ENCODE data around the gene KLKB1.

Gene KLKB1

DNA sequence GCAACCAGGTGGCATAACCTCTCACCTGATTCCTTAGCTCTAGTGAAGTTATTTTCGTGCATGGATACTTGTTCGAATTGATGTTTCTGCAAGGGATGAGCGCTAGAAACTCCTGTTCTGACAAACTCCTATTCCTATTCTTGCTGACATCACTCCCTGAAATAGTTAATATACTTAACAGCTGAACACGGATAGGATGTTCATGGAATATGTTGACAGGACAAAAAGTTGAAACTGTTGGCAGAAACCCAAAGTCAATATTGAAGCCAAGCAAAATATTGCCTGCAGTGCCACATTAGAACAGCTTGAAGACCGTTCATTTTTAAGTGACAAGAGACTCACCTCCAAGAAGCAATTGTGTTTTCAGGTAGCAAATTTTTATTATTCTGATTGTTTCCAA is at the start of gene KLKB1:
TSS of gene KLKB1 (plus strand) at position 287 of the 400 bp plus-strand sequence. CDS start 689 bp downstream, outside the sequence.
- DNase-seq = no peak

DNA sequence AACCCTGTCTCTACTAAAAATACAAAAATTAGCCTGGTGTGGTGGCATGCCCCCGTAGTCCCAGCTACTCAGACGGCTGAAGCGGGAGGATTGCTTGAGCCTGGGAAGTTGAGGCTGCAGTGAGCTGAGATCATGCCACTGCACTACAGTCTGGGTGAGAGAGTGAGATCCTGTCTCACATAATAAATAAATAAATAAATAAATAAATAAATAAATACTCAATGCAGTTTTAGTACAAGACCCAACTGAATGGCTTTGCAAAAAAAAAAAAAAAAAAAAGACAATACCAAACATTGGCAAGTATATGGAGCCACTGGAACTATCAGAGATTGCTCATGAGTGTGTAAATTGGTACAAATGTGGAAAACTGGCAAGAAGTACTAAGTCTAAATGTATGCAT is 39.2 kb upstream of the KLKB1 start:
- no peak for DNase-seq

DNA sequence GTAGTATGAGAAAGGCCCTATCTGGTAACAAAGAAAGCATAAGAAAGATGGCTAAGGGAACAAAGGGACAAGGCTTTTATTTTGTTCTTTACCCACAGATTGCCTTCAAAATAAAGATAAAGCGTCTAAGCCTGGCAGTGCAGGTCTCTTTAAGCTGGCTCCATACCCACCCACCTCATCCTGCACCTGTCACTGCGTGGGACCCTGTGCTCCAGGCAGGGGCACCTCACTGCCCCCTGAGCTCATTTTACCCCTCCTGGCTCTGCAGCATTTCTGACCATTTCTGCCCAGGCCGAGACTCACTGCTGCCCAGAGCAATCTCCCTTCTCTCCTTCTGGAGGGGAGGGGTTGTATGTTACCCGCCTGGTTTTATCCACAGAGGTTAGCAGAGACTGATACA is 37.7 kb upstream of the KLKB1 start:
- no peak for DNase-seq

DNA sequence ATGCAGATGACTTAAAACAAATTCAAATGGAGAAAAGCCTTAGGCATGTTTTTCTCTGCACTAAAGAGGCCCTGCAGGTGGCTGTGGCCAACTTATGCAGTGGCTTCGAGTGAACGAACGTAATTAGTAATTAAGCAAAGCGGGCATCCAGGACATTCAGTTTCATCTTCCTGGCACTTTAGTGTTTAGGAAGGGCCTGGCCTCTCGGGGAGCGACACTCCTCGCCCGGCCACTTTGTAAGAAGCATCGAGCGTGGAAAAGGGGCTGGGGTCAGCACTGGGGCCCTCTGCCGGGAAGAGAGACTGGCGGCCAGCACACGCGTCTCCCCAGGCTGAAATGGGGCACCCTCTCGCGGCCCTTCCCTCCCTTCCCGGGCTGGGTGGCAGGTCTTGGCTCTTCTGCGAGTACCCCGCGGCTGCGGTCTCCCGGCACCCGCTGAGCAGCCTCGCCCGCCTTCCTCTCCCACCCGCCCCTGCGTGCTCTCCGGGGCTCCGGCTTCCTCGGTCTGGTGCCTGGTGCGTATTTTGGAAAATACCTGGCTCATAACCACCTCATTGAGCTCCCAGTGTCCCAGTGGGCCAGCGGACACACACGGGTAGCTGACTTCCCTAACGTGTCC is 36.6 kb upstream of the KLKB1 start:
- DNase-seq = peak; percentile 60

DNA sequence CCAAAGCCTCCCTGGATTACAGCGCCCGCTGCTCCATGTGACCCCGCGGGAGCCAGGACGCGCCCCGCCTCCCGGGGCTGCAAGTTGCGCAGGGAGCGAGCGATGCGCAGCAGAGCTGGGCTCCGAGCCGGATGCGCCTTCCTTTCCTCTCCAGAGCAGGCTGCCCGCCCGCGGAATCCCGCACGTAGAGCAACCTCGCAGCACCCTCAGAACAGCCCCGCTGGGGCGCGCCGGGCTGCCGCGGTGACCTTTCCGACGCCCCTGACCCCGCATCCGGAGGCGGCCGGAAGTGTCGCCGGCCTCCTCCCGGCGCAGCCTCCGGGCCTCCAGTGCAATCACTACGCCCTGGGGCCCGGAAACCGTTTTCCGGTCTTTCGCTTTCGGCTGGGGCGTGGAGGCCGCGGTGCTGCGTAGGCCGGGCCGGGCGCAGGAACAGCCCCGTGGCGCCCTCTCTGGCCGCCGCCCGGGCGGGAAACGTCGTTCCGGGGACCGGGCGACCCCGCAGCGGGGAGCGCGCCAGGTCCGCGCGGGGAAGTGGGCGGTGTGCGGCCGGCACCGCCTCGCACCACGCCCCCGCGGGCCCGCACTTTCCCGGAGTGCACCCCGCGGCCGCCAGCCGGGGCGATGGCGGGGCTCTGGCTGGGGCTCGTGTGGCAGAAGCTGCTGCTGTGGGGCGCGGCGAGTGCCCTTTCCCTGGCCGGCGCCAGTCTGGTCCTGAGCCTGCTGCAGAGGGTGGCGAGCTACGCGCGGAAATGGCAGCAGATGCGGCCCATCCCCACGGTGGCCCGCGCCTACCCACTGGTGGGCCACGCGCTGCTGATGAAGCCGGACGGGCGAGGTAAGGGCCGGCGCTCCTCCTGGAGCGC is 35.9 kb upstream of the KLKB1 start, which contains the start of gene CYP4V2:
TSS of gene CYP4V2 (plus strand) at position 368 of the 866 bp plus-strand sequence. CDS start at position 625, 257 bp downstream.
- peak; percentile 75 for DNase-seq

DNA sequence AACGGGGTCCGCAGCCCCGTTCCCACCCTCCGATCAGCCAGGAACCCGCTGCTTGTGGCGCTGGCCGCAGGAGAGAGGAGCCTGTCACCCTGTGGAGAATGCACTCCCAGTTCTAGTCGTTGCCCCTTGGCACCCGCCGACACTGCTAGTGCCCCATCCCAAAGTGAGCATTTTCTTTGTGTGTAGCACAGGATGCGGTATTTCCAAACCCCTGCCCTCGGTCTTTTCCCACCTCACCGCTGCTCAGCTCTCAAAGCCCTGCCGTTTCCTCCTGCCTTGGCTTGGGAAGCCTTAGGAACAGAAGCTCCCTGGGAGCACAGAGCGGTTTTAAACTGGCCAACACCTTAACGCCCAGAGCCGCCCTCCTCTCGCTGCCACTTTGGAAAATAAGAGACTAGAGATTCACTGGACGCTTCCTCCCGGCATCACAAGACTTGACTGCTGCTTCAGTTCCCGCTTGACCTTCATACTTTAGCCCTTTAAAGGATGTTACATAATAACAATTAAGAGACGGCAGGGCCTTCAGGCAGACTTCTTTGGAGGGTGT is 35.2 kb upstream of the KLKB1 start:
- peak; percentile 51 for DNase-seq

DNA sequence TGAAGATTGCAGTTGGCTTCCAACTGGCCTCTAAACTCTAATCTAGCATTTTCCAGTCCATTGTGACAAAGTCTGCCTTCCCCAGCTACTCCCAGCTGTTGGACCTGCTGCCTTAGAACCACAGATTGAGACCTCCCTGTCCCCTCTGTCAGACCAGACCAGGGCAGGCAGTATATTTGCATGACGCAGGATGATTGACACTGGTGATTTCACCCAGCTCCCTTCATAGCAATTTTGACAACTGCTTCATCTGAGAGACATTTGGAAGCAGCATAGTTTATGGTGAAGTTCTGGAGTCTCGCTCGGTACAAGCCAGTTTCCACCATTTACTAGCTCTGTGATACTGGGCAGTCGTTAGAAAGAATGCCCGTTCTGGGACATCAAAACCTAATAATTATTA is 33.5 kb upstream of the KLKB1 start:
- DNase-seq = no peak

DNA sequence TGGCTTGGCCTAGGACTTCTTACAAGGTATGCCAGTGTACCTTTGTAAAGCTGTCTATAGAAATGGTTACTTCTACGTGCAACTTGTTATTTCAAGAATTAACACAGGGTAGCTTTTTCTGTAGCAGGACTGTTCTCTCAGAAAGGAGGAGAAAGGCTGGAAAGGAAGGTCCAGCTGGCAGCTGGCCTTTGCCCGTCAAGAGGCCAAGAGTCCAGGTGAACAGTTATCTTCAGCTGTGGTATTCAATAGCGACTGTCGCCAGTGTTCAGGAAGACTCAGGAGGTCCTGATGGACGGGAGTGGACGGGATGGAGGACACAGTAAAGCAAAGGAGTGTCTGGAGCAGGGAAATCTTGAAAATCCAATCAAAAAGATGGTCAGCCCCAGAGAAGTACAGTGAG is 31.2 kb upstream of the KLKB1 start:
- no peak for DNase-seq

DNA sequence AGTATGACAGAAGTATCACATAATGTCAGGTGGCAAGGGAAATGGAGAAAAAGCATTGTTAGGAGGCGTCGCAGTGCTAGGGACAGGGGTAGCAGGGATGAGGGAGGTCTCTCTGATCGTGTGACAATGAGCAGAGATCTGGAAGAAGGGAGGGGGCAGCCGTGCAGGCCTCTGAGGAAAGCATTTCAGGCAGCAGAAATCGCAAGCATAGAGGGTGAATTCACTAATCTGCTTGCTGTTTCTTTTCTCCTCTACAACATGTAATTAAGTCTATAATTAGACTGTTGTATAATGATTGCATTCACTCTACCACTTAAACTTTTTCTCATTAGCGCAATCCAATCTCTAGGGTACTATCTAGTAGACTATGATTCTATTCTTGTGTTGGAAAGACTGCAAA is 26.8 kb upstream of the KLKB1 start:
- DNase-seq = no peak

DNA sequence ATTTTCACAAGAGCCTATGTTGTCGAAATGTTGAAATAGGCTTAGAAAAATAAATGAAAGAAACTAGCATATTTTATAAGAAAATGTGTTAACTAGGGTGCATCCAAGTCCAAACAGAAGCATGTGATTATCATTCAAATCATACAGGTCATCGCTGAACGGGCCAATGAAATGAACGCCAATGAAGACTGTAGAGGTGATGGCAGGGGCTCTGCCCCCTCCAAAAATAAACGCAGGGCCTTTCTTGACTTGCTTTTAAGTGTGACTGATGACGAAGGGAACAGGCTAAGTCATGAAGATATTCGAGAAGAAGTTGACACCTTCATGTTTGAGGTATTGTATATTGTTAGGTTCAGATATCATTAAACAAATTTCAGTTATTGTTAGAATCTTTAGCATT is 26.3 kb upstream of the KLKB1 start:
- DNase-seq = no peak

DNA sequence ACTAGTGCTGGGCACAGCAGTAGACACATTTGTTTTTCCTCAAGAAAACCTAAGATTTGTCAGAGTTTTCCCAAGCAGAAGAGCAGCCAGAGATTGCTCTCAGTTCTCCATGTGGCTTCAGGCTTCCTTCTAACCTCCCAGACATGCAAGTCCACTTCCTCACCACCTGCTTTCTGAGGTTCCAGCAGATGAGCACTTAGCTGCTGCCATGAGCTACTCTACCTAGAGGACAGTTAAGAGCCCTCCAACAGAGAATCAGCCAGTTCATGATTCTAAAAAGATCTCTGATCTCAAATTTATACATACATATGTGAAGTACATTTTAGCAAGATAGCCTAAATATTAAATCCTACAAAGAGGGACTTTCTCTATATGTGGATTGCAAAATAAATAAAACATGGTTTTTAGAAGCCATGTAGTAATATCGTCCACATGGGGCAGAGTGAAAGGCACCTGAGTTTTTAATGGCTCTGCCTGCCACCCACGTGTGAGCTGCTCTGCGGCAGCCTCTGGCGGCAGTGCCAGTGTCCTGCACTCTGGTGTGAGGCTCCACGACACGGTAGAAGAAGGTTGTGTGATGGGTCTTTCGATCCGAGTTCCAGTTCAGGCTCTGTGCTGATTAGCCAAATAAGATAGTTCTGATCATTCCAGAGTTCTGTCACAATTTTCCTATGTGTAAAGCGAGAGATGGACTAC is 25.6 kb upstream of the KLKB1 start:
- no peak for DNase-seq

DNA sequence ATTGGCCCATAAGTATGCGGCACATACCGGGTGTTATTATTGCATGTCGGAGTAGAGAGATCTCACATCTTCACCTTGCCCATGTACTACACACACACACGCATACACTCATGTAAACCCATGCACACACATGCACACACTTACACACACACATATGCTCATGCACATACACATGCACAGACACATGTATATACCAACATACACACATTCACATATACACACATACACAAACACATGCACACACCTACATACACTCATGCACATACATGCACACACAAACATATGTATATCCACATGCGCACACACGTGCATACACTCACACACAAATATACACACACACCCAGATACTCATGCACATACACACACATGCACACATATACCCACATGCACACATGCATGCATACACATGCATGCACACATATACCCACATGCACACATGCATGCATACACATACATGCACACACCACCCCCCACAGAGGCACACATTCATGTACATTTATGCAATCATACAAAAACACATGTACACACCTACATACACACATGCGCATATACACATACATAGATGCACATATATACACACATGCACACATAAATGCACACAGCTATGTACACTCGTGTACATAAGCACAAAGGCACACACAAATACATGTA is 24.7 kb upstream of the KLKB1 start:
- DNase-seq = no peak

DNA sequence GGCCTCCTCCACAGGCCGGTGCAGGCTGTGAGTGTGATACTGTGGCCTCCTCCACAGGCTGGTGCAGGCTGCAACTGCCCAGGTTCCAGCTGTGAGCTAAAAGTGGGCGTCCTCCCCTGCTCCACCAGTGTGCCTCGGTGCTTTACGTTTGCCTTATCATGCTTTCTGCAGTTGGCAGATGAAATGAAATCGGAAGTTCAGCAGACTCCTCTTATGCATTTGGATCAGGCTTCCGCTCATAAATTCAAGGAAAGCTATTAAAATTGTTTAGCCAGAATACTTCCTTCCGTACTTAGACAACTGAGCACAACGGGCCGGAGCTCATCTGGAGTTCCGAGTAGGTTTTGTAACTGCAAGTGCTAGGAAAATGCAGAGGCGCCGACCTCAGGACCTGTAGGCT is 23.9 kb upstream of the KLKB1 start:
- DNase-seq = no peak

DNA sequence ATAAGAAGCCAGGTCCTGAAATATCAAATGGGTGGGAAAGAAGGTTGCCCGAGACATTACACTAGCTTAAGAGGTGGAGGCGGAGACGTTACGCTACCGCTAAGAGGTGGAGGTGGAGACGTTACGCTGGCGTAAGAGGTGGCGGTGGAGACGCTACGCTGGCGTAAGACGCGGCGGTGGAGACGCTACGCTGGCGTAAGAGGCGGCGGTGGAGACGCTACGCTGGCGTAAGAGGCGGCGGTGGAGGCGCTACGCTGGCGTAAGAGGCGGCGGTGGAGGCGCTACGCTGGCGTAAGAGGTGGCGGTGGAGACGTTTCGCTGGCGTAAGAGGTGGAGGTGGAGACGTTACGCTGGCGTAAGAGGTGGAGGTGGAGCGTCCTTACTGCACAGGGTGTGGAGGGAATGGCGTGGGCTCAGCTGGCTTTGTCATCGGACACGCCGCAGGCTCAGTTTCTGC is 23.2 kb upstream of the KLKB1 start:
- DNase-seq = peak; percentile 59

DNA sequence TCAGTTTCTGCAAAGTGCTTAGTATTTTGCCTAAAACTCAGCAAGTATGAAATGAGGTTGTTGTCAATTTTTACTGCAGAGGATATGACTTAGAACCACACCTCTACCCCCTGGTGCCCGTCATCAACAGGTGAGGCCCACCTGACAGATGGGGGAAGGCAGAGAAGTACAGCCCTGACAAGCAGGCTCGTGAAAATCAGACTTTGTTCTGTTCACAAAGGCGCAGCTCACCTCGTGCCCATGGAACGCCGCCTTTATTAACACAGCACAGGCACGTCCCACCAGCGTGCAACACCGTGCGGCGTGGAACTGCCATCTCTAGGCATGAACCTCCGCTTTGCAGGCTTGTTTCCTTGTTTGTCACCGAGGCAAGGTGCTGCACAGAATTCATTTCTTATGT is 22.6 kb upstream of the KLKB1 start:
- DNase-seq = no peak

DNA sequence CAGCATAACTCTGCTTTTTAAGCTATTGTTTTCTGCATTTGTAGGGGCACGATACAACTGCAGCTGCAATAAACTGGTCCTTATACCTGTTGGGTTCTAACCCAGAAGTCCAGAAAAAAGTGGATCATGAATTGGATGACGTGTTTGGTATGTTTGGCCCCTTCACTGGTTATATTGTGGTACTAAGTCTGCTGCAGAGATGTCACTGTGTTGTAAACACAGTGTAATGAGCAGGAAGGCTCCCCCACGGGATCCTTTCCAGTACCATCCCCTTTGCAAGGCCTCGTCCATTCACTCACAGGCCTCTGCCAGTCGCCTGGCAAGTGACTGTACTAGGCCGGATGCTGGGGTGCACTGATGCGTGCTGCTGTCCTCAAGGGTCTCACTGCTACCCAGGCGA is 22.2 kb upstream of the KLKB1 start:
- DNase-seq = no peak

DNA sequence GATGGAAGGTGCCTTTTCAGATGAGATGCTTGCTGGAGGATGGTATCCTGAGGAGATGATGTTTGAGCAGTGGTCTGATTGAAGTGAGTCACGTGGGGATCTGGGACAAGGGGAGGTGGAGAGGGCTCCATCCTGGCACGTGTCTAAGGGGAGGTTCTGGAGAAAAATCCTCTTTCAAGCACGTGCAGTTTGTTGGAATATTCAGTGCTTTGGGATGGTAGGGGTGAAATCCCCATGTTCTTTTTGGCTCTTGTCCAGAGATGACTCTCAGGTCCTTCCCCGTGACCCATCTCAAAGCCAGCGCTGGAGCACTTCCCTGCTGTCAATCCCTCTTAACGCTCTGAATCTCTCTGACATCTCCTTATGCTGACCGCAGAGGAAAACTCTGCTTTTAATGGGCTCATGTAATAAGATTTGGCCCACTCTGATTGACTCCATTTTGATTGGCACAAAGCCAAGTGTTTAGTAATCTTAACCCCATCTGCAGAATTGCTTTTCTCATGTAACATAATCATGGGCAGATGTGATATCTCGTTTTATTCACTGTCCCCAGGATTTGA is 10.8 kb upstream of the KLKB1 start:
- no peak for DNase-seq

DNA sequence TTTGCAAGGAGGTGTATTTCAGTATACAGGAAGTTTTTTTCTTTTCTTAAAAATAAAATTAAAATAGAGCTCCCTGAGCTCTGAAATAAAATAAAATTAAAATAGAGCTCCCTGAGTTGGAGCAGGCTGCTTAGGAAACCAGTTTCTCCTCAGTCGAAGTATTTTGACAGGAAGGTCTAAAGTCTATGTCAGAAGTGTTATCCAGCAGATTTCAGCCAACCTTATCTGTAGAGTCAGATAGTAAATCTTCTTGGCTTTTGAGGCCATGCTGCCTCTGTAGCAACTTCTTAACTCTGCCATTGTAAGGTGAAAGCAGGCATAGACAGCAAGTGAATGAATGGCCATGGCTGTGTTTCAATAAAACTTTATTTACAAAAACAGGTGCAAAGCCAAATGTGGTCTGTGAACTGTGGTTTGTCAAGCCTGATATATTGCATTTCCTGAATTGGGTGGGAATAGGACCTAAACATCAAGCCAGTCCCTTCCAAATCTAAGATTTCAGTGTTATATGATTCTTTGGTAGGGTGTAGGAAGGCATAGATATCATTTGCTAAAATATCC is 9.5 kb upstream of the KLKB1 start:
- DNase-seq = no peak

DNA sequence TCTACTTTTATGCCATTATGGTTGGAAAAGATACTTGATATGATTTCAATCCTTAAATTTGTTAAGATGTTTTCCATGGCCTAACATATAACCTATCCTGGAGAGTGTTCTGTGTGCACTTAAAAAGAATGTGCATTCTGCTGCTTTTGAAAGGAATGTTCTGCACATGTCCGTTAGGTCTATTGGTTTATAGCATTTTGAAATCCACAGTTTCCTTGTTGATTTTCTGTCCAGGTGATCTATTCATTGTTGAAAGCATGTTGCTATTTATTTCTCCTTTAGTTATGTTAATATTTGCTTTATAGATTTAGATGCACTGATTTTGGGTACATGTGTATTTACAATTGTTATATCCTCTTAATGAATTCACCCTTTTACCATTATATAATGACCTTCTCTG is 5.7 kb upstream of the KLKB1 start:
- DNase-seq = no peak

DNA sequence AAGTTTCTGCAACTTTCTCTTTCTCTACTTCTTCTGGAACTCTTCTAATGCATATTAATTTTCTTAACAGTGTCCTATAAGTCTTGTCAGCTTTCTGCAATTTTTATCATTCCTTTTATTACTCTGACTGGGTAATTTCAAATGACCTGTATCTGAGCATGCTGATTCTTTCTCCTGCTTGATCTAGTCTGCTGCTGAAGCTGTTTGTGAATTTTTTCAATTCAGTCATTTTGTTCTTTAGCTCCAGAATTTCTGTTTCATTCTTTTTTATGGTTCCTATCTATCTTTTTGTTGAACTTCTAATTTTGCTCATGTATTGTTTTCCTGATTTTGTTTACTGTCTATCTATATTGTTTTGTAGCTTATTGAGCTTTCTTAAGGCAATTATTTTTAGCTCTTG is 1.5 kb upstream of the KLKB1 start:
- no peak for DNase-seq

DNA sequence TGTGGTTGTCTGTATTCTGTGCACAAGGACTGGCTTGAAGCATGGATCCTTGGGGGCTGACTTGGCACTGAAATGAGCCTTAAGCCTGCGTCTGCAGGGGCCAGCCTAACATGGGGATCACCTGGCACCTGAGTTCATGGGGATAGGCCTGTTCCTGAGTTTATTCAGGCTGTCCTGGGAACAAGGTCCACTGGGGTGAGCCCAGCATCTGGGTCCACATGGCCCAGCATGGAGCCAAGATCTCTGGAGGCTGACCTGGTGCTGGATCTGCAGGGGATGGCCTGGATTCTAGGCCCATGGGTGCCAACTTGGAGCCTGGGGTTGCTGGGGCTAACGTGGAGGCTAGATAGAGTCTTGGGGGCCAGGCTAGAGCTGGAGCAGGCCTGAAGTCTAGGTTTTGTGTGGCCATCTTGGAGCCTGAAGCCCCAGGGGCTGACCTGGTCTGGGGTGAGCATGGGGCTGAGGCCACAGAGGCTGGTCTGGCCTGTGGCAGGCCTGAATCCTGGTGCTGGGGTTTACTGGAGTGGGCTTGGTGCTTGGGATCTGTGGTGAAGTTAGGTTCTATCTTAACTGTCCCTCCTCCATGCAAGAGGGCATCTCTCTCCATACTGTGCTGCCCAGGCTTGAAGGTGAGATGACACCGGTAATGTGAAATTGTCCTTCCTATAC is 652 bp upstream of the KLKB1 start:
- no peak for DNase-seq

Measured in left hindlimb (tissue), 1 donor.